Heart right ventricle (tissue), 16 donors: Measurements from ENCODE around the gene DNAAF8. TPM values are rescaled to one million over a fixed set of nuclear protein-coding genes. Genes with fewer than 3 reads are reported as not detected.

Experiments
- ATAC-seq, 8 donors: fragments of 200-7000 bp; cut with Tn5 transposase; one replicate each; pipeline ENCODE4 v1.9.1; 2020; ENCODE audit warnings: mild to moderate bottlenecking in 8 of 8, moderate library complexity in 8 of 8, moderate number of reproducible peaks in 1 of 8
- DNase-seq, 2 donors: peaks; one replicate each; pipeline ENCODE4 v3.0.0-alpha.2; 2020
- H3K27ac ChIP-seq, 10 donors: fragments of 200-600 bp; sonication (generic) in 2 of 10; one replicate each; pipeline versions ENCODE4 v1.5.0 to v1.8.0; 2020 to 2022; ENCODE audit warnings: mild to moderate bottlenecking in 3 of 10
- H3K27me3 ChIP-seq, 7 donors: fragments of 200-600 bp; one replicate each; pipeline ENCODE4 v1.8.0; 2021 to 2022; ENCODE audit warnings: mild to moderate bottlenecking in 2 of 7
- H3K36me3 ChIP-seq, 9 donors: fragments of 200-600 bp; sonication (generic) in 1 of 9; one replicate each; pipeline versions ENCODE4 v1.5.0 to v1.8.0; 2020 to 2022; ENCODE audit warnings: mild to moderate bottlenecking in 2 of 9
- H3K4me1 ChIP-seq, 9 donors: fragments of 200-600 bp; sonication (generic) in 1 of 9; one replicate each; pipeline versions ENCODE4 v1.5.0 to v1.8.0; 2020 to 2022; ENCODE audit warnings: mild to moderate bottlenecking in 4 of 9
- H3K4me3 ChIP-seq, 10 donors: fragments of 200-600 bp; sonication (generic) in 2 of 10; one replicate each; pipeline versions ENCODE4 v1.5.0 to v1.8.0; 2020 to 2022; ENCODE audit warnings: mild to moderate bottlenecking in 7 of 10, moderate library complexity in 2 of 10
- H3K9me3 ChIP-seq, 11 donors: fragments of 200-600 bp in 10 of 11; sonication (generic) in 2 of 11; one replicate each; pipeline versions ENCODE4 v1.5.0 to v1.8.0; 2013 to 2022; ENCODE audit warnings: mild to moderate bottlenecking in 2 of 11, control low read depth in 1 of 11, moderate library complexity in 1 of 11
- CTCF ChIP-seq, 9 donors: fragments of 200-600 bp; sonication (generic) in 2 of 9; IDR thresholded peaks; one replicate each; pipeline versions ENCODE4 v1.5.0 to v1.8.0; 2021 to 2022; ENCODE audit warnings: antibody characterized with exemption in 9 of 9, mild to moderate bottlenecking in 5 of 9, moderate library complexity in 1 of 9
- whole genome bisulfite sequencing, 2 donors: extraction: QIAGEN DNeasy Blood & Tissue Kit; methylation state at CpG; one replicate each; pipeline ENCODE4 v1.1.7; 2013; ENCODE audit warnings: inconsistent platforms in 1 of 2; 5-methylcytosine and 5-hydroxymethylcytosine counted together
- intact Hi-C, 10 donors: fragments of 100-400 bp; cut with DNase I; formaldehyde crosslinking; loops; one replicate each; pipeline versions ENCODE4 v1.11.1 to v1.14.2; 2022
- polyA plus RNA-seq, 2 donors: library from polyadenylated mRNA; stranded (reverse); fragments of 200-250 nt; gene quantifications; one replicate each; pipeline ENCODE4 v1.2.3, GENCODE V29; 2013
- total RNA-seq, 10 donors: library from RNA; stranded (reverse); fragmentation: NEBNext Ultra II Directional in 3 of 10; extraction: Animal tissue kit (Norgen Biotek cat#: 25700) in 3 of 10; gene quantifications; one replicate each; pipeline versions ENCODE4 v1.2.1 to v1.2.4, GENCODE V29; 2021 to 2023
- donor health status: Arrhythmogenic right ventricular cardiomyopathy.
- donor health status: ischemic (EF 13 %, LVEDD 7.1; RV severe dilation, severe dysfunction).
- donor health status: healthy with polysubstance abuse.
- donor health status: DM: no; HTN: yes; CAD: no.
- donor health status: DM: no; HTN: no; CAD: no.
- donor health status: ischemic (EF 25% LVEDD 6.9; RV normal size, moderate dysfunction).
- donor health status: ischemic (EF 25% LVEDD 5.7; RV mildly dilated, moderate dysfunction).
- donor health status: healthy.
- donor health status: DM: yes; HTN: yes; CAD: no.
- donor health status: Ischemic cardiomyopathy.
- donor health status: ischemic (EF 35%, LVEDD 5.7; RV mildly dilated, moderate dysfunction).
- donor health status: nonischemic (EF 11% LVEDD 7.7; RV severe dilation, severe dysfunction).
- donor health status: DM: yes; HTN: yes; CAD: no.
- donor health status: PGD.
- donor health status: ischemic (EF 29% LVEDD 5.4; RV normal size, mild dysfunction).
- donor health status: nonischemic (EF 23%, LVEDD 6.1; RV moderate dilation, normal function).

Gene DNAAF8
- total and polyA plus RNA-seq, 12 donors, result 0.32 to 1.9 (median 1.1) TPM; not detected in 2

GRCh38 chr16:4743226-4743878 is 9.0 kb downstream of the DNAAF8 start:
- ATAC-seq (peak in 4 of 8 donors; percentile 13 to 43 (median 29)), DNase-seq (no peak)
- Histone ChIP-seq H3K4me1 (peaks cover 0 to 22% (median 6%) of the 10 kb centered on the region in 9 donors), H3K27me3 (no peaks in the 10 kb centered on the region), H3K36me3 (peaks cover 0 to 2% (median 0%) of the 10 kb centered on the region in 9 donors), H3K9me3 (no peaks in the 10 kb centered on the region), H3K27ac (no peak overlapping the region), H3K4me3 (peak overlapping the region in 3 of 10 donors; percentile 15 to 32 (median 21))
- intact Hi-C loops, result no loop called here
- WGBS, 2 donors, result 40% methylated on average over 14 of the region's 14 CpGs
- TF ChIP-seq CTCF (IDR thresholded peaks at IDR 0.05), result no peak

DNA sequence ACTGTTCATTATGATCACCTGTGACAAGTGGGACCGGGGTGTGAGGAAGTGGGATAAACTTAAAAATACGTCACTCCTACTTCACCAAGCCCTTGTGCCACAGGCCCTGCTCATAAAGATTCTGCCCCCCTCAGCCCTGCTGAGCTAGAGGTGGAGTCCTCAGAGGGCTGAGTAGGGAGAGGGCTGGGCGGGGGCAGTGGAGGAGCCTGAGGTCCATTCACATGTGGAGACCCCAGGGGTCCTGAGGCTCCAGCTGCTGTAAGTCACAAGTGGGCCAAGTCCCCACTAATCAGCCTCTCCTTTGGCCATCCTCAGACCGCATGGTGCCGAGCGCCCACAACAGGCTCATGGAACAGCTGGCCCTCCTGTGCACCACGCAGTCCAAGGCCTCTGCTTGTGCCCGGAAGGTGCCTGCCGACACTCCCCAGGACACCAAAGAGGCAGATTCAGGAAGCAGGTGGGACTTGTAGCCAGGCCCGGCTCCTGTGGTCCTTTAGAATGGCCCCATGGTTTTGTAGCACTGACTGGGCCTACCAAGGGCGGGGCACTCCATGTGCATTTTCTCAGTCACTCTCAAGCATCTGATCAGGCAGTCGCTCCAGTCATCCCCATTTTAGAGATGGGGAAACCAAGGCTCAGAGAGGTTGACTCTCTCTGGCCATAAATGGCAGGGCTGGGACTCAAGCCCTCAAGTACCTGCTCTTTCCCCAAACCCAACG is 10.4 kb downstream of the DNAAF8 start:
- no peak overlapping the region for H3K4me3 ChIP-seq
- H3K4me1 ChIP-seq, result peaks cover 0 to 22% (median 6%) of the 10 kb centered on the region in 9 donors
- intact Hi-C loops, result no loop called here
- ATAC-seq, result no peak
- DNase-seq, result no peak
- 72 to 86% methylated on average over 13 of the region's 13 CpGs for WGBS, 2 donors
- H3K27me3 ChIP-seq, result no peaks in the 10 kb centered on the region
- no peak for TF ChIP-seq CTCF (IDR thresholded peaks at IDR 0.05)
- no peaks in the 10 kb centered on the region for H3K9me3 ChIP-seq
- peaks cover 0 to 15% (median 1%) of the 10 kb centered on the region in 9 donors for H3K36me3 ChIP-seq
- no peak overlapping the region for H3K27ac ChIP-seq

- Histone ChIP-seq H3K36me3 (peaks cover 0 to 21% (median 4%) of the 10 kb centered on the region in 9 donors), H3K27me3 (no peaks in the 10 kb centered on the region), H3K4me3 (no peak overlapping the region), H3K9me3 (no peaks in the 10 kb centered on the region), H3K27ac (no peak overlapping the region), H3K4me1 (peaks cover 0 to 22% (median 6%) of the 10 kb centered on the region in 9 donors)
- 81 to 93% methylated on average over 3 of the region's 3 CpGs for WGBS, 2 donors
- DNase-seq, result no peak
- no peak for TF ChIP-seq CTCF (IDR thresholded peaks at IDR 0.05)
- ATAC-seq, result no peak
- intact Hi-C loops, result no loop called here
Observed at GRCh38 chr16:4745274-4745569, 10.9 kb downstream of the DNAAF8 start.

- Histone ChIP-seq H3K9me3 (no peaks in the 10 kb centered on the region), H3K4me3 (no peak overlapping the region), H3K36me3 (peaks cover 0 to 30% (median 9%) of the 10 kb centered on the region in 9 donors), H3K27ac (no peak overlapping the region), H3K4me1 (peaks cover 0 to 22% (median 6%) of the 10 kb centered on the region in 9 donors), H3K27me3 (no peaks in the 10 kb centered on the region)
- intact Hi-C loops, result no loop called here
- TF ChIP-seq CTCF (IDR thresholded peaks at IDR 0.05), result no peak
- DNase-seq, result no peak
- ATAC-seq, result no peak
- 74 to 75% methylated on average over 8 of the region's 8 CpGs for WGBS, 2 donors
Observed at GRCh38 chr16:4746215-4746614, 11.9 kb downstream of the DNAAF8 start.
